HepG2 (cell line): Measurements from ENCODE around the gene LRRC8E. TPM values are rescaled to one million over a fixed set of nuclear protein-coding genes. Genes with fewer than 3 reads are reported as not detected.

Experiments
- ATAC-seq: fragments of 200-7000 bp; cut with Tn5 transposase; 3 replicates; pipeline ENCODE4 v1.9.1; 2020; ENCODE audit warnings: mild to moderate bottlenecking, moderate library complexity
- BruUV-seq: library from RNA; stranded (reverse); fragments of 400-500 nt; replicated peaks from 2 replicates; lab custom pipeline; 2021; lab: Mats Ljungman, UMichigan
- CTCF ChIA-PET: fragments of 300-600 bp; formaldehyde crosslinking; extraction: SDS; loops from one replicate; lab custom pipeline; 2021; ENCODE audit warnings: low total read pairs, inconsistent platforms, low intra/inter-chr PET ratio; lab: Yijun Ruan, JAX
- POLR2A ChIA-PET: fragments of 350-600 bp; sonication (Branson Sonifier 250); formaldehyde crosslinking; loops from one replicate; lab custom pipeline; 2020; ENCODE audit warnings: antibody characterized with exemption, inconsistent platforms; lab: Yijun Ruan, JAX
- DNase-seq: peaks from one replicate; pipeline ENCODE4 v3.0.0-alpha.2; 2015; ENCODE audit warnings: low spot score
- FAIRE-seq: peaks from 3 replicates; lab custom pipeline; 2011; peaks lifted over from hg19 to GRCh38; lab: Jason Lieb, UNC
- H2AFZ ChIP-seq: one replicate; pipeline ENCODE4 v1.6.1; 2011; ENCODE audit warnings: low read length, inconsistent platforms
- H3K27ac ChIP-seq: fragments of 300-600 bp; 3 replicates; pipeline ENCODE4 v1.8.0; 2011; ENCODE audit warnings: mixed run types, mild to moderate bottlenecking, mixed read lengths, low read length, inconsistent platforms; ENCODE audit not compliant: insufficient read depth; ENCODE audit errors: extremely low read length
- H3K27me3 ChIP-seq, 2 experiments: fragments of 200-600 bp in 1 of 2; 2 replicates in 1 of 2; 3 replicates in 1 of 2; pipeline versions ENCODE4 v1.6.0 to v1.8.0; 2011; ENCODE audit warnings: low read length in 2 of 2, mild to moderate bottlenecking in 2 of 2, moderate library complexity in 2 of 2, inconsistent platforms in 1 of 2; ENCODE audit not compliant: insufficient read depth in 2 of 2, control insufficient read depth in 1 of 2
- H3K36me3 ChIP-seq, 2 experiments: fragments of 200-600 bp in 1 of 2; replicated peaks in 1 of 2; 2 replicates in 1 of 2; 3 replicates in 1 of 2; pipeline versions ENCODE4 v1.5.1 to v1.8.0; 2011; ENCODE audit warnings: low read length in 2 of 2, inconsistent platforms in 1 of 2; ENCODE audit not compliant: insufficient read depth in 2 of 2, control insufficient read depth in 1 of 2
- H3K4me1 ChIP-seq: 2 replicates; pipeline ENCODE4 v1.5.1; 2012; ENCODE audit warnings: low read length, inconsistent platforms; ENCODE audit not compliant: insufficient read depth
- H3K4me2 ChIP-seq: 2 replicates; pipeline ENCODE4 v1.6.0; 2011; ENCODE audit warnings: low read depth, low read length, inconsistent platforms
- H3K4me3 ChIP-seq, 3 experiments: fragments of 200-600 bp in 1 of 3; sonication (generic), shearing (Covaris generic) in 1 of 3; replicated peaks in 1 of 3; 2 replicates each; pipeline ENCODE4 v1.5.1; 2011 to 2016; ENCODE audit warnings: low read length in 3 of 3, inconsistent platforms in 2 of 3, low read depth in 2 of 3, mild to moderate bottlenecking in 2 of 3, control low read depth in 1 of 3, mixed read lengths in 1 of 3; ENCODE audit not compliant: insufficient read depth in 1 of 3
- H3K79me2 ChIP-seq: one replicate; pipeline ENCODE4 v1.6.1; 2011; ENCODE audit warnings: low read length, inconsistent platforms; ENCODE audit not compliant: insufficient read depth
- H3K9ac ChIP-seq: 2 replicates; pipeline ENCODE4 v1.6.0; 2011; ENCODE audit warnings: mild to moderate bottlenecking, low read depth, low read length, inconsistent platforms; ENCODE audit not compliant: insufficient read depth
- H3K9me3 ChIP-seq: 2 replicates; pipeline ENCODE4 v1.5.1; 2012; ENCODE audit warnings: mild to moderate bottlenecking, low read length
- H4K20me1 ChIP-seq: 2 replicates; pipeline ENCODE4 v1.6.0; 2011; ENCODE audit warnings: inconsistent platforms, mild to moderate bottlenecking, low read length, moderate library complexity; ENCODE audit not compliant: insufficient read depth
- BRCA1 ChIP-seq: sonication (generic); formaldehyde crosslinking; IDR thresholded peaks from 2 replicates; pipeline ENCODE4 v1.4.0; 2020; ENCODE audit warnings: missing genetic modification reagents
- HES4 ChIP-seq: sonication (generic); formaldehyde crosslinking; IDR thresholded peaks from 2 replicates; pipeline ENCODE4 v1.9.0; 2021; ENCODE audit warnings: mild to moderate bottlenecking, missing genetic modification reagents, borderline replicate concordance
- KMT2A ChIP-seq: sonication (generic); formaldehyde crosslinking; IDR thresholded peaks from 2 replicates; pipeline ENCODE4 v1.4.0; 2020; ENCODE audit warnings: missing genetic modification reagents
- NFYC ChIP-seq: IDR thresholded peaks from 2 replicates; pipeline ENCODE4 v1.6.1; 2016; ENCODE audit warnings: missing genetic modification reagents, missing compliant biosample characterization
- ZNF230 ChIP-seq: sonication (generic); formaldehyde crosslinking; IDR thresholded peaks from 2 replicates; pipeline ENCODE4 v1.4.0; 2020; ENCODE audit warnings: mild to moderate bottlenecking, missing genetic modification reagents
- WGBS: methylation state at CpG from one replicate; pipeline ENCODE4 v1.1.6; 2017; ENCODE audit warnings: low lambda C conversion rate; 5-methylcytosine and 5-hydroxymethylcytosine counted together
- in situ Hi-C: cut with HindIII; loops from 2 replicates; pipeline ENCODE4 v1.10.0; 2017; ENCODE audit warnings: low pct_unique_long_range_greater_than_20kb; ENCODE audit not compliant: extremely low pct_ligation_motif_present
- intact Hi-C: fragments of 100-400 bp; cut with micrococcal nuclease; formaldehyde crosslinking; loops from one replicate; pipeline ENCODE4 v1.10.0; 2022; ENCODE audit not compliant: unreplicated experiment
- polyA plus RNA-seq, 8 experiments: library from polyadenylated mRNA; depleted of rRNA in 3 of 8; stranded (reverse) in 7 of 8; unstranded in 1 of 8; fragments of >200 nt; fragmentation: Illumina TruSeq in 4 of 8; extraction: Trizol in 4 of 8; gene quantifications; 2 replicates each; pipeline versions ENCODE4 v1.2.1 to v1.2.3, GENCODE V29; 2011 to 2016; ENCODE audit warnings: low read depth in 4 of 8, missing spikeins in 1 of 8, mixed read lengths in 1 of 8; ENCODE audit not compliant: insufficient read depth in 1 of 8
- total RNA-seq, 5 experiments: library from RNA; depleted of rRNA; stranded (reverse); fragments of >200 nt; fragmentation: Illumina TruSeq; extraction: Trizol; gene quantifications; 2 replicates each; pipeline ENCODE4 v1.2.3, GENCODE V29; 2016; ENCODE audit warnings: low read depth in 1 of 5
- TF ChIP-seq, protein P1 (sequence below): sonication (generic); formaldehyde crosslinking; IDR thresholded peaks from 2 replicates; pipeline ENCODE4 v1.5.1; 2020; ENCODE audit warnings: mild to moderate bottlenecking, missing genetic modification reagents
- TF ChIP-seq, protein P2 (sequence below), 2 experiments: IDR thresholded peaks; 2 replicates each; pipeline ENCODE4 v1.6.1; 2011 to 2012; ENCODE audit warnings: low read length in 2 of 2, borderline replicate concordance in 1 of 2, low read depth in 1 of 2, mild to moderate bottlenecking in 1 of 2, moderate library complexity in 1 of 2

The LRRC8E gene
- total and polyA plus RNA-seq, 2 of the 13 experiments (the other 11 are each of a cell fraction or from before 2014, with no cell fraction given), result 8.0 to 10.3 TPM

DNA sequence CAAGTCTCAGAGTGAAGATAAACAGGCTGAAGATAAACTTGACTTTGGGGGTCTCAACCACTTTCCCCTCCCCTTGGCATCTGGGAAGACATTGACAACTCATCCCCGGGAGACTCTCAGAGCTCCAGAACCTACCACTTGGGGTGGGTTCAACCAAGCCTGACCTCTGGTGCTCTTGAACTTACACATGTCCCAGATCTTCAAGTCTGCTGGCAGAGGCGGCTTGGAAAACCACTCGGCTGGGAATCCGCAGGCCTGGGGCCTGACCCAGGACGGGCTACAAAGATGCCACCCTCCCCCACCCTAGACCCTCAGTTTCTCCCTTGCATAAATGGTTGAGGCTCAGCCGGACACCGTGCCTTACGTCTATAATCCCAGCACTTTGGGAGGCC, 512 bp downstream of the LRRC8E start:
- no peak for DNase-seq
- Histone ChIP-seq H3K9me3 (no peaks in the 10 kb centered on the region), H3K27ac (peak overlapping the region; percentile 58), H3K36me3 (no peaks in the 10 kb centered on the region), H4K20me1 (no peaks in the 10 kb centered on the region), H2AFZ (no peak overlapping the region), H3K4me2 (peak overlapping the region; percentile 88), H3K4me3 (peak overlapping the region; percentile 82 to 93 (median 90)), H3K9ac (peak overlapping the region; percentile 86), H3K79me2 (peaks cover 7% of the 10 kb centered on the region)
- BruUV-seq, result TSS peak; percentile 93
- ATAC-seq, result no peak
- ChIA-PET POLR2A (interaction anchor here (0.8 to 8.1 kb wide), 8 partner anchors 9 to 58 kb away, joined by 4 to 75 read pairs (median 25); partner anchors contain the start of genes MAP2K7, PRR36 and SNAPC2), CTCF (no interaction called here)
- intact Hi-C loops (no loop called here), in situ Hi-C loops (no loop called here)
- 23% methylated on average over 6 of the region's 8 CpGs for WGBS
- no peak for FAIRE-seq
- TF ChIP-seq, protein P1, sequence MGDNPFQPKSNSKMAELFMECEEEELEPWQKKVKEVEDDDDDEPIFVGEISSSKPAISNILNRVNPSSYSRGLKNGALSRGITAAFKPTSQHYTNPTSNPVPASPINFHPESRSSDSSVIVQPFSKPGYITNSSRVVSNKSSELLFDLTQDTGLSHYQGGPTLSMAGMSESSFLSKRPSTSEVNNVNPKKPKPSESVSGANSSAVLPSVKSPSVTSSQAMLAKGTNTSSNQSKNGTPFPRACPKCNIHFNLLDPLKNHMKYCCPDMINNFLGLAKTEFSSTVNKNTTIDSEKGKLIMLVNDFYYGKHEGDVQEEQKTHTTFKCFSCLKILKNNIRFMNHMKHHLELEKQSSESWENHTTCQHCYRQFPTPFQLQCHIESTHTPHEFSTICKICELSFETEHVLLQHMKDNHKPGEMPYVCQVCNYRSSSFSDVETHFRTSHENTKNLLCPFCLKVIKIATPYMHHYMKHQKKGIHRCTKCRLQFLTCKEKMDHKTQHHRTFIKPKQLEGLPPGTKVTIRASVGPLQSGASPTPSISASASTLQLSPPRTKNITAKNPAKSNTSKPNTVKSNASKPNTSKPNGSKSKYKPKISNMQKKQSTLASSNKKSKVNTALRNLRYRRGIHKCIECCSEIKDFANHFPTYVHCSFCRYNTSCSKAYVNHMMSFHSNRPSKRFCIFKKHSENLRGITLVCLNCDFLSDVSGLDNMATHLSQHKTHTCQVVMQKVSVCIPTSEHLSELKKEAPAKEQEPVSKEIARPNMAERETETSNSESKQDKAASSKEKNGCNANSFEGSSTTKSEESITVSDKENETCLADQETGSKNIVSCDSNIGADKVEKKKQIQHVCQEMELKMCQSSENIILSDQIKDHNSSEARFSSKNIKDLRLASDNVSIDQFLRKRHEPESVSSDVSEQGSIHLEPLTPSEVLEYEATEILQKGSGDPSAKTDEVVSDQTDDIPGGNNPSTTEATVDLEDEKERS (CRISPR knock-in tag), result 0 out of 2 replicates have a peak, but pooled peaks have one; percentile 17
- TF ChIP-seq HES4, result 0 out of 2 replicates have a peak, but pooled peaks have one; percentile 0
- 0 out of 2 replicates have a peak, but pooled peaks have one; percentile 11 for TF ChIP-seq KMT2A (CRISPR knock-in tag)
- TF ChIP-seq BRCA1 (CRISPR knock-in tag), result no peak
- TF ChIP-seq, protein P2, sequence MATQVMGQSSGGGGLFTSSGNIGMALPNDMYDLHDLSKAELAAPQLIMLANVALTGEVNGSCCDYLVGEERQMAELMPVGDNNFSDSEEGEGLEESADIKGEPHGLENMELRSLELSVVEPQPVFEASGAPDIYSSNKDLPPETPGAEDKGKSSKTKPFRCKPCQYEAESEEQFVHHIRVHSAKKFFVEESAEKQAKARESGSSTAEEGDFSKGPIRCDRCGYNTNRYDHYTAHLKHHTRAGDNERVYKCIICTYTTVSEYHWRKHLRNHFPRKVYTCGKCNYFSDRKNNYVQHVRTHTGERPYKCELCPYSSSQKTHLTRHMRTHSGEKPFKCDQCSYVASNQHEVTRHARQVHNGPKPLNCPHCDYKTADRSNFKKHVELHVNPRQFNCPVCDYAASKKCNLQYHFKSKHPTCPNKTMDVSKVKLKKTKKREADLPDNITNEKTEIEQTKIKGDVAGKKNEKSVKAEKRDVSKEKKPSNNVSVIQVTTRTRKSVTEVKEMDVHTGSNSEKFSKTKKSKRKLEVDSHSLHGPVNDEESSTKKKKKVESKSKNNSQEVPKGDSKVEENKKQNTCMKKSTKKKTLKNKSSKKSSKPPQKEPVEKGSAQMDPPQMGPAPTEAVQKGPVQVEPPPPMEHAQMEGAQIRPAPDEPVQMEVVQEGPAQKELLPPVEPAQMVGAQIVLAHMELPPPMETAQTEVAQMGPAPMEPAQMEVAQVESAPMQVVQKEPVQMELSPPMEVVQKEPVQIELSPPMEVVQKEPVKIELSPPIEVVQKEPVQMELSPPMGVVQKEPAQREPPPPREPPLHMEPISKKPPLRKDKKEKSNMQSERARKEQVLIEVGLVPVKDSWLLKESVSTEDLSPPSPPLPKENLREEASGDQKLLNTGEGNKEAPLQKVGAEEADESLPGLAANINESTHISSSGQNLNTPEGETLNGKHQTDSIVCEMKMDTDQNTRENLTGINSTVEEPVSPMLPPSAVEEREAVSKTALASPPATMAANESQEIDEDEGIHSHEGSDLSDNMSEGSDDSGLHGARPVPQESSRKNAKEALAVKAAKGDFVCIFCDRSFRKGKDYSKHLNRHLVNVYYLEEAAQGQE (IDR thresholded peaks at IDR 0.05; ENCODE audit: borderline replicate concordance in 1 of 2, low read depth in 1 of 2, low read length in 2 of 2), result no peak
- 0 out of 2 replicates have a peak, but pooled peaks have one; percentile 5 for TF ChIP-seq ZNF230
- no peak for TF ChIP-seq NFYC (CRISPR knock-in tag)
- TF ChIP-seq, all 625 proteins: peak for 4
- Histone ChIP-seq H3K4me1 (peaks cover 71% of the 10 kb centered on the region), H3K27me3 (no peaks in the 10 kb centered on the region)
